GM23338 (cell line): Measurements from ENCODE around the gene ARHGEF10L. TPM values are rescaled to one million over a fixed set of nuclear protein-coding genes. Genes with fewer than 3 reads are reported as not detected.

Source experiments
- ATAC-seq: fragments of 200-7000 bp; cut with Tn5 transposase; 3 replicates; pipeline ENCODE4 v1.9.1; 2020
- DNase-seq: peaks from one replicate; pipeline ENCODE4 v3.0.0-alpha.2; 2015; ENCODE audit warnings: low spot score
- H2AFZ ChIP-seq: fragments of 200-600 bp; sonication (generic); 2 replicates; pipeline ENCODE4 v1.8.0; 2016; ENCODE audit warnings: antibody characterized with exemption, mild to moderate bottlenecking, moderate library complexity
- H3F3A ChIP-seq: fragments of 200-600 bp; sonication (generic); replicated peaks from 2 replicates; pipeline ENCODE4 v1.8.0; 2017; ENCODE audit warnings: antibody characterized with exemption, mixed run types, low read depth
- H3K27ac ChIP-seq: fragments of 200-600 bp; sonication (generic); 2 replicates; pipeline ENCODE4 v1.6.1; 2016; ENCODE audit warnings: low read depth
- H3K27me3 ChIP-seq: fragments of 200-600 bp; sonication (generic); 2 replicates; pipeline ENCODE4 v1.8.0; 2016; ENCODE audit warnings: mild to moderate bottlenecking, mixed run types, moderate library complexity; ENCODE audit not compliant: insufficient read depth
- H3K36me3 ChIP-seq: fragments of 200-600 bp; sonication (generic); 2 replicates; pipeline ENCODE4 v1.8.0; 2016; ENCODE audit warnings: mild to moderate bottlenecking; ENCODE audit not compliant: insufficient read depth
- H3K4me1 ChIP-seq: fragments of 200-600 bp; sonication (generic); 2 replicates; pipeline ENCODE4 v1.8.0; 2016; ENCODE audit warnings: mild to moderate bottlenecking, moderate library complexity; ENCODE audit not compliant: insufficient read depth
- H3K4me2 ChIP-seq: fragments of 200-600 bp; sonication (generic); 2 replicates; pipeline ENCODE4 v1.7.1; 2017; ENCODE audit warnings: mixed run types
- H3K4me3 ChIP-seq: fragments of 200-600 bp; sonication (generic); 2 replicates; pipeline ENCODE4 v1.6.1; 2016; ENCODE audit warnings: mixed run types
- H3K79me2 ChIP-seq: fragments of 200-600 bp; sonication (generic); replicated peaks from 2 replicates; pipeline ENCODE4 v1.8.0; 2017; ENCODE audit warnings: mild to moderate bottlenecking; ENCODE audit not compliant: insufficient read depth
- H3K9me2 ChIP-seq: fragments of 200-600 bp; sonication (generic); 2 replicates; pipeline ENCODE4 v1.8.0; 2017; ENCODE audit not compliant: insufficient read depth
- H4K20me1 ChIP-seq: fragments of 200-600 bp; sonication (generic); replicated peaks from 2 replicates; pipeline ENCODE4 v1.8.0; 2017; ENCODE audit warnings: mild to moderate bottlenecking; ENCODE audit not compliant: insufficient read depth
- H3K27ac Mint-ChIP-seq: 2 replicates; pipeline ENCODE4 v1.8.0; 2020; ENCODE audit warnings: inconsistent platforms, mild to moderate bottlenecking, moderate library complexity, mixed read lengths
- H3K27me3 Mint-ChIP-seq: 3 replicates; pipeline ENCODE4 v1.8.0; 2022; ENCODE audit warnings: low read depth, mild to moderate bottlenecking, moderate library complexity, mixed read lengths, inconsistent platforms; ENCODE audit not compliant: insufficient read depth, poor library complexity
- H3K36me3 Mint-ChIP-seq: 3 replicates; pipeline ENCODE4 v1.8.0; 2021; ENCODE audit warnings: low read depth, mild to moderate bottlenecking, inconsistent platforms, moderate library complexity, mixed read lengths
- H3K4me1 Mint-ChIP-seq: 3 replicates; pipeline ENCODE4 v1.8.0; 2020; ENCODE audit warnings: mild to moderate bottlenecking, inconsistent platforms, mixed read lengths
- H3K4me3 Mint-ChIP-seq: 3 replicates; pipeline ENCODE4 v1.8.0; 2021; ENCODE audit warnings: moderate library complexity, mild to moderate bottlenecking, inconsistent platforms, mixed read lengths
- H3K9me3 Mint-ChIP-seq: 3 replicates; pipeline ENCODE4 v1.8.0; 2020; ENCODE audit warnings: moderate library complexity, mild to moderate bottlenecking, inconsistent platforms, mixed read lengths
- CREB1 ChIP-seq: fragments of 250-450 bp; sonication (Bioruptor Pico); IDR thresholded peaks from 2 replicates; pipeline ENCODE4 v1.5.0; 2020; ENCODE audit warnings: low read depth, mild to moderate bottlenecking, moderate library complexity
- CTCF ChIP-seq, 2 experiments: fragments of 200-600 bp in 1 of 2; sonication (generic) in 1 of 2; conservative IDR thresholded peaks; 2 replicates each; pipeline versions ENCODE4 v1.5.1 to v1.6.1; 2016 to 2017; ENCODE audit warnings: antibody characterized with exemption in 2 of 2, low read depth in 2 of 2, mild to moderate bottlenecking in 2 of 2, moderate library complexity in 1 of 2
- ETS1 ChIP-seq: IDR thresholded peaks from 2 replicates; pipeline ENCODE4 v1.6.1; 2016; ENCODE audit warnings: antibody characterized with exemption
- EZH2 ChIP-seq: fragments of 200-600 bp; sonication (generic); IDR thresholded peaks from one replicate; pipeline ENCODE4 v1.8.0; 2017; ENCODE audit warnings: antibody characterized with exemption, mild to moderate bottlenecking, low read depth; ENCODE audit not compliant: unreplicated experiment
- EZH2phosphoT487 ChIP-seq: fragments of 200-600 bp; sonication (generic); IDR thresholded peaks from one replicate; pipeline ENCODE4 v1.8.1; 2018; ENCODE audit warnings: antibody characterized with exemption; ENCODE audit not compliant: unreplicated experiment
- JUNB ChIP-seq: IDR thresholded peaks from one replicate; pipeline ENCODE4 v1.6.1; 2016; ENCODE audit warnings: antibody characterized with exemption; ENCODE audit not compliant: unreplicated experiment
- NANOG ChIP-seq: IDR thresholded peaks from 2 replicates; pipeline ENCODE4 v1.6.1; 2016; ENCODE audit warnings: antibody characterized with exemption, borderline replicate concordance
- POLR2AphosphoS5 ChIP-seq: IDR thresholded peaks from 2 replicates; pipeline ENCODE4 v1.6.1; 2016; ENCODE audit warnings: antibody characterized with exemption, low read depth
- STAT1 ChIP-seq: IDR thresholded peaks from one replicate; pipeline ENCODE4 v1.6.1; 2016; ENCODE audit warnings: antibody characterized with exemption; ENCODE audit not compliant: unreplicated experiment
- ZNF114 ChIP-seq: fragments of 250-450 bp; sonication (Bioruptor Pico); IDR thresholded peaks from 2 replicates; pipeline ENCODE4 v1.5.0; 2020; ENCODE audit warnings: mild to moderate bottlenecking, moderate library complexity
- ZNF331 ChIP-seq: fragments of 250-450 bp; sonication (Bioruptor Pico); IDR thresholded peaks from 2 replicates; pipeline ENCODE4 v1.5.0; 2020; ENCODE audit warnings: low read depth, mild to moderate bottlenecking, moderate library complexity
- ZNF462 ChIP-seq: fragments of 250-450 bp; sonication (Bioruptor Pico); IDR thresholded peaks from 2 replicates; pipeline ENCODE4 v1.5.0; 2020; ENCODE audit warnings: mild to moderate bottlenecking, moderate library complexity
- polyA plus RNA-seq: library from polyadenylated mRNA; unstranded; fragments of >200 nt; fragmentation: Nextera tagmentation; extraction: Ambion mirVana; gene quantifications from 2 replicates; pipeline ENCODE4 v1.2.1, GENCODE V29; 2016
- total RNA-seq: library from RNA; depleted of rRNA; stranded (reverse); fragments of >200 nt; shearing (Covaris generic); gene quantifications from 2 replicates; pipeline ENCODE4 v1.2.3, GENCODE V29; 2014

The ARHGEF10L gene
- total and polyA plus RNA-seq, 2 experiments from 2014 or later: 12.1 to 46.8 TPM

GRCh38 chr1:17509363-17509762, 30.1 kb upstream of the ARHGEF10L start (continued):
- TF ChIP-seq STAT1 (no peak), POLR2AphosphoS5 (no peak), ZNF331 (CRISPR knock-in tag) (no peak), EZH2phosphoT487 (no peak), EZH2 (no peak), ETS1 (no peak), CREB1 (CRISPR knock-in tag) (no peak), ZNF114 (CRISPR knock-in tag) (no peak), JUNB (no peak)

- Mint-ChIP-seq H3K4me1 (peaks cover 2% of the 10 kb centered on the region; the same call in 2 of the 3 replicates), H3K27ac (no peak overlapping the region), H3K36me3 (no peaks in the 10 kb centered on the region), H3K4me3 (no peak overlapping the region; the same call in 2 of the 3 replicates), H3K9me3 (no peaks in the 10 kb centered on the region), H3K27me3 (peaks cover 6% of the 10 kb centered on the region)
- no peak overlapping the region for H3K27ac ChIP-seq
- no peak for ATAC-seq
- H3K79me2 ChIP-seq: no peaks in the 10 kb centered on the region
- no peak overlapping the region for H3K4me3 ChIP-seq
- no peak overlapping the region for H3K4me2 ChIP-seq
- H3K9me2 ChIP-seq: no peaks in the 10 kb centered on the region
- no peaks in the 10 kb centered on the region for H3K36me3 ChIP-seq
- no peak for DNase-seq
- H3F3A ChIP-seq: no peaks in the 10 kb centered on the region
- H4K20me1 ChIP-seq: no peaks in the 10 kb centered on the region
- no peaks in the 10 kb centered on the region for H3K27me3 ChIP-seq
- no peaks in the 10 kb centered on the region for H3K4me1 ChIP-seq
- no peak overlapping the region for H2AFZ ChIP-seq
- TF ChIP-seq CTCF (conservative IDR thresholded peaks at IDR 0.05; ENCODE audit: low read depth in 2 of 2) (no peak), NANOG (no peak), ZNF462 (no peak), ETS1 (no peak), STAT1 (no peak), POLR2AphosphoS5 (no peak)
Observed at GRCh38 chr1:17510138-17510537, 29.4 kb upstream of the ARHGEF10L start.
